ENCODE data around the gene WNT3.
"Not testable (repeated sequence)": the region's sequence is repeated elsewhere in the genome, so short reads cannot be mapped to it uniquely, and the experiment has no call there.

Gene WNT3

GRCh38 chr17:46782250-46782953, 36.1 kb downstream of the WNT3 start:
- DNase-seq, result no peak

GRCh38 chr17:46780003-46780373, 38.5 kb downstream of the WNT3 start:
- DNase-seq, result no peak

GRCh38 chr17:46777943-46778915, 40.3 kb downstream of the WNT3 start:
- no peak for DNase-seq

GRCh38 chr17:46776298-46777005, 42.0 kb downstream of the WNT3 start:
- DNase-seq, result no peak

- no peak for DNase-seq
These were observed 44.3 kb downstream of the WNT3 start for GRCh38 chr17:46774108-46774737.

- no peak for DNase-seq
These were observed 44.8 kb downstream of the WNT3 start for GRCh38 chr17:46773676-46774075.

- DNase-seq, result no peak
These were observed 45.3 kb downstream of the WNT3 start for GRCh38 chr17:46773221-46773605.

- no peak for DNase-seq
These were observed 45.8 kb downstream of the WNT3 start for GRCh38 chr17:46772475-46773220.

- peak; percentile 32 for DNase-seq
These were observed 46.7 kb downstream of the WNT3 start for GRCh38 chr17:46771561-46772474.

GRCh38 chr17:46770818-46771560, 47.5 kb downstream of the WNT3 start:
- DNase-seq, result peak; percentile 55

- DNase-seq, result no peak
These were observed 48.1 kb downstream of the WNT3 start for GRCh38 chr17:46770439-46770817.

GRCh38 chr17:46769531-46770438, 48.7 kb downstream of the WNT3 start:
- no peak for DNase-seq

- DNase-seq, result not testable (repeated sequence)
These were observed 49.6 kb downstream of the WNT3 start for GRCh38 chr17:46768896-46769295.

- no peak for DNase-seq
These were observed 50.0 kb downstream of the WNT3 start for GRCh38 chr17:46768540-46768870.

- DNase-seq, result no peak
These were observed 51.7 kb downstream of the WNT3 start for GRCh38 chr17:46766493-46767491.

- no peak for DNase-seq
These were observed 53.0 kb downstream of the WNT3 start for GRCh38 chr17:46765453-46765852.

GRCh38 chr17:46764709-46765401, 53.6 kb downstream of the WNT3 start:
- peak; percentile 97 for DNase-seq
